ENCODE results near the gene SKP1.
"Not testable (repeated sequence)": the region's sequence is repeated elsewhere in the genome, so short reads cannot be mapped to it uniquely, and the experiment has no call there.

Gene SKP1

GRCh38 chr5:134175921-134176510, 734 bp downstream of the SKP1 start:
- DNase-seq: no peak

GRCh38 chr5:134174841-134175839, 1.6 kb downstream of the SKP1 start:
- no peak for DNase-seq

DNA sequence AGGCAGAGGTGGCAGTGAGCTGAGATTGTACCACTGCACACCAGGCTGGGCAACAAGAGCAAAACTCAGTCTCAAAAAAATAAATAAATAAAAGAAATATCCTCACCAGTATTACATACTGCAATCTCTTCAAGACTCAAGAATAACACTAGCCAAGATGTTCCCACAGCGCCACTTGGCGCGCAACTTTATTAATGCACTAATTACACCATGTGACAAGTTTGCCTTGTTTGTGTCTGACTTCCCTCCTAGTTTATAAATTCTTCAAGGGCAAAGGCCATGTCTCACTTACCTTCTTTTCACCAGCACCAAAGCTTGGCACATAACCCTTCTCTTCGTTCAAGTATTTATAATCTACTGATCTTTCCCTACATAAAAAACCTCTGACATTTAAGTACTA, 4.8 kb downstream of the SKP1 start:
- no peak for DNase-seq

DNA sequence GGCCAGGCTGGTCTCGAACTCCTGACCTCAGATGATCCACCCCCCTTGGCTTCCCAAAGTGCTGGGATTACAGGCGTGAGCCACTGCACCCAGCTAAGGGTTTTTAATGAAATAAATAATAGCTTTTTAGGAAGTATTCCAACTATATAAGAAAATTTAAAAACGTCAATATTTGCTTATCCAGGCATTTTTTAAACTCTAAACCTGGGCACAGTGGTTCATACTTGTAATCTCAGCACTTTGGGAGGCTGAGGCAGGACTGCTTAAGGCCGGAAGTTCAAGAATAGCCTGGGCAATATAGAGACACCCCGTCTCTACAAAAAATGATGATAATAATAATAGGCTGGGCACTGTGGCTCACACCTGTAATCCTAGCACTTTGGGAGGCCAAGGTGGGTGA, 14.2 kb downstream of the SKP1 start:
- DNase-seq: no peak

DNA sequence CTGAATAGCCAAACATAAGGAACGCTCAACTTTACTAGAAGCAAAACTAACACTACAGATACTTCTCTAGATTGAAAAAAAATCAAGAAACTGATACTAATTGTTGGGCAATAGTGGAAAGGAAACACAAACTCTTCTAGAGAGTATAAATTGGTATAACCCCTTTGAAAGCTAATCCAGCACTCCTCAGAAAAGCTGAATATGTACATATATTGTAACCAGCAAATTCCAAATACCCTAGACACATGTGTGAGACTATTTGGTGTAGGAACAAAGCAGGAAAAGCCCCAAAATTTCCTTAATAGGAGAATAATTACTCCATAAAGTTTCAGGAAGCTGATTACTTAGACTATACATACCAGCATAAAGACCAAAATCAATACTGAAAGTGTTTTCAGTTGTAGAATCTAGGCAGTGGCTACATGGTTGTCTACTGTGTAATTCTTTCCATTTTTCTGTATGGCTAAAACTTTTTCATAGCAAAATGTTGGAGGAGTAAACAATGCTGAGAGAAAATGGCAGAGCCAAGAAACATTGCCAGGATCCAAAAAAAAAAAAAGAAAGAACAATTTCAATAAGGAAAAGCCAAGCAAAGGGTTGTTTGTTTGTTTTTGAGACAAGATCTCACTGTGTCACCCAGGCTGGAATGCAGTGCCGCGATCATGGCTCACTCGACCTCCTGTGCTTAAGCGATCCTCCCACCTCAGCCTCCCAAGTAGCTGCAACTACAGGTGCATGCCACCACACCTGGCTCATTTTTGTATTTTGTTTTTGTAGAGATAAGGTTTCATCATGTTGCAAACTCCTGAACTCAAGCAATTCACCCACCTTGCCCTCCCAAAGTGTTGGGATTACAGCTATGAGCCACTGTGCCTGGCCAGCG, 15.0 kb downstream of the SKP1 start:
- no peak for DNase-seq

GRCh38 chr5:134153657-134154056, 23.1 kb downstream of the SKP1 start:
- DNase-seq: no peak

GRCh38 chr5:134153241-134153640, 23.5 kb downstream of the SKP1 start:
- no peak for DNase-seq

- not testable (repeated sequence) for DNase-seq
These were observed 24.4 kb downstream of the SKP1 start for GRCh38 chr5:134152173-134152832.

DNA sequence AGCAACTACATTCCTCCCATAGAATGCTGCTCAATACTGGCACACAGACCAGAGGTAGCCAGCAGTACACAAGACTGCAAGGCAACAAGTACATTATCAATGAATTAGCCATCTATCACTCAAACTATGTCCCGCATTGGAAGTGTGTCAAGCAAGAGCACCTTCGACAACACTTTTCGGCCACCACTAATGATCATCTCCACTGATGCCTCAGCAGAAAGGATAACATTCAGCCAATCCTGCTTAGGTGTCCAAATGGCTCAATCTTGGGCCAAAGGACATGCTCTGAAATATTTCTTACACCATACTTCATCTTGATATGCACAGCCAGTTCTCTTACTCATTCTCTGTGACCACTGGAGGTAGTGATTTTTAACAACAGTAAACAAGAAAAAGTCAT, 25.0 kb downstream of the SKP1 start:
- DNase-seq: no peak

GRCh38 chr5:134149571-134150303, 27.0 kb downstream of the SKP1 start:
- DNase-seq: no peak

GRCh38 chr5:134148986-134149539, 27.7 kb downstream of the SKP1 start:
- DNase-seq: no peak

GRCh38 chr5:134148316-134148715, 28.4 kb downstream of the SKP1 start:
- DNase-seq: no peak

DNA sequence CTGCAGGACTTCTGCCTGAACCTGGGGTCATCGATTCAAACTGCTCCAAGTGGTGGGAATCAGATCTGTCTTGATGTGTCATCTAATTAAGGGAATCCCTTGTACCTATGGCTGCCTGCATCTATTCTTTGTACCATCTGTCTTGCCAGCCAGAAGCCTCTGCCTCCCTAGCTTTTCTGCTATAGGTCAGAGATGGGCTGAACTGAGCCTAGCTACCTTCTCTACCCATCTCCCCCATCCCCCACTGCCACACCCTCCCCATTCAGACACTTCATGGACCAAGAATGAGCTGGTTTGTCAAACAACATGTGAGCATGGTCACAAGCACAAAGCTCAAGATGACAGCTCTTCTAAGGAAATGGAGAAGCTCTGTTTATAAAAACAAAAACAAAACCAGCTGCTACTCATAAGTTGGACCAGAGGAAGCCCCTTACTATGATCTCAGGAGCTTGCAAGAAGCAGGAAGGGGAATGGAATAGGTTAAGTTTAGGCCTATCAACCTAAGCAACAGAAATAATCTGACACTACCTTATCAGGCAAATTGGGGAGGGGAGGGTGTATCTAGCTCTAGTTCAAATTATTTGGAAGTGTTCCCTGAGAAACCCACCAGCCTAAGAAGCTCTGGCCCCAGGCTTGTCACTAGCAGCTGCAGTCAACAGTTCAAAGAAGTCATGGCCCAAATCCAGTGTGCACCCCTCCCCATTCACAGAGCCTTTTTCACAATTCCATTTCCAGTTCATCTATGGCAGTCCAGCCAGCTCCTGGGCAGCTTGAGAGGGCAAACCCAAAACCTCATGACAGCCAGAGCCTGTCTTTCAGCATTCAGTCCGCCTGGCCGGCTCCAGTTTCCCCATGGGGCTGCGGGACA, 29.9 kb downstream of the SKP1 start:
- no peak for DNase-seq

DNA sequence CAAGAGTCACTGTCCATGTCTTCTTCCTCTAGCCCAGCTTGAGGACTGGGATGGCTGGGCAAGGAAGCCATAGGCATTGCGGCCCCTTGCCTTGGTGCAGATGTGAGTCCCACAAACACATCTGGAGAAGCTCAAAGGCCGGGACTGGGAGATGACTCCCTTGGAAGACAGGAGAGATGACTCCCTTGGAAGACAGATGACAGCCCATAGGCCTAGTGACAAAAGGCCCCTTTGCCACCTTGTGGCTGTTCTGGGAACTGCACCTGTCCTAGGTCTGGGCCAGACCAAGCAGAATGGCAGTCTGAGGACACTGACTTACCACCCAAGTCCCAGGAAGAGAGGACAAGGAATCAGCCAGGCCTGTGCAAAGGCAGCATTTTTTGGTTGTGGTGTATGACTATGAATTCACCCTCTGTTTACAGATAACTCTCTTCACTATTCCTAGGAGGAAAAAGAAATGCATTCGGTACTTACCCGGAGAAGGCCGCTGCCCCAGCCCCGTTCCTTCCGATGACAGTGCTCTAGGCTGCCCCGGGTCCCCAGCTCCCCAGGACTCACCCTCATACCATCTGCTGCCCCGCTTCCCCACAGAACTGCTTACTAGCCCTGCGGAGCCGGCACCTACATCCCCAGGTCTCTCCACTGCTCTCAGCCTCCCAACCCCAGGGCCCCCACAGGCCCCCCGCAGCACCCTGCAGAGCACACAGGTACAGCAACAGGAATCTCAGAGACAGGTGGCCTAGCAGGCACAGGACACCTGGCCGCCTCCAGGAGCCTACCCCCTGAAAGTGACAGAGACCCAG, 30.8 kb downstream of the SKP1 start:
- peak; percentile 45 for DNase-seq

DNA sequence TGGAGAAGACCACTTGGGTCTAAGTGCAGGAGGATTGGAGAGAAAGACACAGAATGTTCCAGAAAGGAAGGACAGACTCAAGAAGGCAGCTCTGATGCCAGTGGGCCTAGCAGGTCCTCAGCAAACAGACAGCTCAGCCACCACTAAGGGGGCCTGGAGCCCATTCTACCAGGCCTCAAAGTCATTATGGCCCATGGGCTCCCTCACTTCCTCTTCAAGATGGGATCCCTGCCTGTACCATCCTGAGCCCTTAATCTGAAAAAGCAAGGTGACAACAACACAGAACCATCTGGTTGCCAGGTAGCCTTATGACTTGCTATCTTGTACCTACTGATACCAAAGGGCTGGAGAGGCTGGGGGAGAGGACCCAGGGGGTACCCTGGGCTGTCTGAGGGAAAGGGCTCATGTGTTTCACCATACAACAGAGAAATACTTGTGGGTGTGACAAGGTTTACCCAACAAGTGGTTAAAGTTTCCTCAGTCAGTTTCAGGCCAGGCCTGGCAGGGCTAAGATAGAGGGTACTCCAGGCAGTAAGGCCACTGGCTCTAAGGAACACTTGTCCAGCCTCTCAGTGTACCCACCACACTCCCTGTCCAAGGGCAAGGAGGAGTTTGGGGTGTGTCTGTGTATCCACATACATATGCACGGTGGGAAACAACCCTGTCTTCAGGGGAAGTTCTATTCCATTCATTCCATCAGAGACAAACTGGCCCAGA, 31.6 kb downstream of the SKP1 start:
- DNase-seq: no peak

GRCh38 chr5:134143944-134144941, 32.5 kb downstream of the SKP1 start:
- no peak for DNase-seq

DNA sequence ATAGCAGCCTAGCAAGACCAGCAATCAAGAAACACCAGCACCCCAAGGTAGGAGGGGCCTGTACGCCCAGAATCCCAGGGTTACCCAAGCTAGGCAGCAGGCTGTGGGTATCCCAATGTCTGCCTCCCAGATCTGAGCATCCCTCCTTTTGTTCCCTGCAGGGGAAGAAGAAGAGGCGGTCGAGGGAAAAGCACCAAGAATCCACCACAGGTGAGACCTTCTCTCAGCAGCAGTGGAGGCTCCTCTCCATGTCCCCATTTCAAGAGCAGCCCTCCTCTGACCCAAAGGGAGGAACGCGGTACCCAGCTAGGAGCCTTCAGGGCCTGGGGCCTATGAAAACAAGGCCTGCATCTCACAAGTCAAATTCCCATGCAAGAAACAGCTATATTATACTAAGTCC, 33.3 kb downstream of the SKP1 start:
- no peak for DNase-seq

DNA sequence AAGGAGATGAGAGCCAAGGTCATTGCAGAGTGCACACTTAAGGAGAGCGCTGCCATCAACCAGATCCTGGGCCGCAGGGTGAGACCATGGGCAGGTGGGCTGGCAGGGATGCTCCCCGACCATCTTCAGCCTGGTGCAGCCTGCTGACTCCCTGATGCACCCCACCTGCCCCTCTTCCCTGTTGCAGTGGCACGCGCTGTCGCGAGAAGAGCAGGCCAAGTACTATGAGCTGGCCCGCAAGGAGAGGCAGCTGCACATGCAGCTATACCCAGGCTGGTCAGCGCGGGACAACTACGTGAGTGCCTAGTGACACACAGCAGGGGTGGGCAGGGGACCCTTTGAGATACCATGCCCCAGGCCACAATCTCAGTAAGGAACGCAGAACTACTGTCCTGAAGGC, 33.9 kb downstream of the SKP1 start:
- DNase-seq: no peak

Data from GDM1 (cell line).